ENCODE data around the gene SENP7.
"Not testable (repeated sequence)": the region's sequence is repeated elsewhere in the genome, so short reads cannot be mapped to it uniquely, and the experiment has no call there.

SENP7 gene, protein sequence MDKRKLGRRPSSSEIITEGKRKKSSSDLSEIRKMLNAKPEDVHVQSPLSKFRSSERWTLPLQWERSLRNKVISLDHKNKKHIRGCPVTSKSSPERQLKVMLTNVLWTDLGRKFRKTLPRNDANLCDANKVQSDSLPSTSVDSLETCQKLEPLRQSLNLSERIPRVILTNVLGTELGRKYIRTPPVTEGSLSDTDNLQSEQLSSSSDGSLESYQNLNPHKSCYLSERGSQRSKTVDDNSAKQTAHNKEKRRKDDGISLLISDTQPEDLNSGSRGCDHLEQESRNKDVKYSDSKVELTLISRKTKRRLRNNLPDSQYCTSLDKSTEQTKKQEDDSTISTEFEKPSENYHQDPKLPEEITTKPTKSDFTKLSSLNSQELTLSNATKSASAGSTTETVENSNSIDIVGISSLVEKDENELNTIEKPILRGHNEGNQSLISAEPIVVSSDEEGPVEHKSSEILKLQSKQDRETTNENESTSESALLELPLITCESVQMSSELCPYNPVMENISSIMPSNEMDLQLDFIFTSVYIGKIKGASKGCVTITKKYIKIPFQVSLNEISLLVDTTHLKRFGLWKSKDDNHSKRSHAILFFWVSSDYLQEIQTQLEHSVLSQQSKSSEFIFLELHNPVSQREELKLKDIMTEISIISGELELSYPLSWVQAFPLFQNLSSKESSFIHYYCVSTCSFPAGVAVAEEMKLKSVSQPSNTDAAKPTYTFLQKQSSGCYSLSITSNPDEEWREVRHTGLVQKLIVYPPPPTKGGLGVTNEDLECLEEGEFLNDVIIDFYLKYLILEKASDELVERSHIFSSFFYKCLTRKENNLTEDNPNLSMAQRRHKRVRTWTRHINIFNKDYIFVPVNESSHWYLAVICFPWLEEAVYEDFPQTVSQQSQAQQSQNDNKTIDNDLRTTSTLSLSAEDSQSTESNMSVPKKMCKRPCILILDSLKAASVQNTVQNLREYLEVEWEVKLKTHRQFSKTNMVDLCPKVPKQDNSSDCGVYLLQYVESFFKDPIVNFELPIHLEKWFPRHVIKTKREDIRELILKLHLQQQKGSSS

DNA sequence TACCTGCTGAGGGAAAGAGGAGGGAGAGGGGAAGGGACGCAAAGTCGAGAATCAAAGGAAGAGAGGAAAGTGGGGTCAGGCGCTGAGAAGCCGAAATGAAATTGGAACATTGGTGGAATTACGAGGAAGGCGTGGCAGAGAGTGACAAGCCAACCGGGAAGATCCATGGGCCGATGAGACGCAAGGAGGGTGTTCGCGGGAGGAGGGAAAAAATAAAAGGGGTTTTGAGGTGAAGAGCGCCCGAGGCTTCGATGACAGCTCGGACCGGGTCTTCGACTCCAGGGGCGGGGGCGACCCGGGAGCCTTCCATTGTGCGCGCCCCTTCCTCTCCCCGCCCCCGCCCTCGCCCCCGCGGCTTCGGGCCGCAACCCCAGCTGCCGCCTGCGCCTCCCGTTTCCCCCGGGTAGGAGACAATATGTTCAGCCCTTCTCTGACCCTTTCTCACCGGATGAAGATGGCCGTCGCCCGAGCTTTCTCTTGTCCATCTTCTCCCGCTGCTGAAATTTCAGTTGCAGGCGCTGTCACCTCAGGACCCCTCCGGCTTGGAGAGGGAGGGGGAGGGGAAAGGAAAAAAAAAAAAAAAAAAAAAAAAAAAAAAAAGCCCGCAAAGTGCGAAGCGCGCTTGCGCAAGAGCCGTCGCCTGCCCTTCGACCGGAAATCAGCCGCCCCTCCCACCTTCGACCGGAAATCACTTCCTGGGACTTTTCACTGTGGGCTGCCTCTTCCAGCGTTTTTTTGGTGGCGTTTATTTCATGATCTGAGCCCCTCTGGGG lies at the start of gene SENP7:
Gene SENP7 (minus strand): TSS at position 567 of the 773 bp plus-strand sequence. CDS start 82 bp downstream, at position 485.
- Histone ChIP-seq H3K27me3 (ENCODE audit: insufficient read depth, low read depth) (no peaks in the 10 kb centered on the region), H3K4me1 (ENCODE audit: low read depth, poor library complexity, severe bottlenecking) (peaks cover 6% of the 10 kb centered on the region), H3K9ac (peak within 1 kb of the TSS; percentile 64), H3K27ac (peak within 1 kb of the TSS; percentile 39), H3K36me3 (ENCODE audit: insufficient read depth) (no peaks in the 10 kb centered on the region), H3K4me3 (IDR thresholded peaks at IDR 0.05; ENCODE audit: insufficient read depth, low read depth, low read length) (peak within 1 kb of the TSS; percentile 55), H3K4me2 (peak within 1 kb of the TSS; percentile 95), H4K20me1 (ENCODE audit: insufficient read depth) (no peaks in the 10 kb centered on the region), H2AFZ (ENCODE audit: low read depth) (peak within 1 kb of the TSS; percentile 91), H3K79me2 (ENCODE audit: insufficient read depth, low read depth) (no peaks in the 10 kb centered on the region)
- TF ChIP-seq, protein P1, sequence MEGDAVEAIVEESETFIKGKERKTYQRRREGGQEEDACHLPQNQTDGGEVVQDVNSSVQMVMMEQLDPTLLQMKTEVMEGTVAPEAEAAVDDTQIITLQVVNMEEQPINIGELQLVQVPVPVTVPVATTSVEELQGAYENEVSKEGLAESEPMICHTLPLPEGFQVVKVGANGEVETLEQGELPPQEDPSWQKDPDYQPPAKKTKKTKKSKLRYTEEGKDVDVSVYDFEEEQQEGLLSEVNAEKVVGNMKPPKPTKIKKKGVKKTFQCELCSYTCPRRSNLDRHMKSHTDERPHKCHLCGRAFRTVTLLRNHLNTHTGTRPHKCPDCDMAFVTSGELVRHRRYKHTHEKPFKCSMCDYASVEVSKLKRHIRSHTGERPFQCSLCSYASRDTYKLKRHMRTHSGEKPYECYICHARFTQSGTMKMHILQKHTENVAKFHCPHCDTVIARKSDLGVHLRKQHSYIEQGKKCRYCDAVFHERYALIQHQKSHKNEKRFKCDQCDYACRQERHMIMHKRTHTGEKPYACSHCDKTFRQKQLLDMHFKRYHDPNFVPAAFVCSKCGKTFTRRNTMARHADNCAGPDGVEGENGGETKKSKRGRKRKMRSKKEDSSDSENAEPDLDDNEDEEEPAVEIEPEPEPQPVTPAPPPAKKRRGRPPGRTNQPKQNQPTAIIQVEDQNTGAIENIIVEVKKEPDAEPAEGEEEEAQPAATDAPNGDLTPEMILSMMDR (conservative IDR thresholded peaks at IDR 0.05; ENCODE audit: low read depth, low read length), result no peak

DNA sequence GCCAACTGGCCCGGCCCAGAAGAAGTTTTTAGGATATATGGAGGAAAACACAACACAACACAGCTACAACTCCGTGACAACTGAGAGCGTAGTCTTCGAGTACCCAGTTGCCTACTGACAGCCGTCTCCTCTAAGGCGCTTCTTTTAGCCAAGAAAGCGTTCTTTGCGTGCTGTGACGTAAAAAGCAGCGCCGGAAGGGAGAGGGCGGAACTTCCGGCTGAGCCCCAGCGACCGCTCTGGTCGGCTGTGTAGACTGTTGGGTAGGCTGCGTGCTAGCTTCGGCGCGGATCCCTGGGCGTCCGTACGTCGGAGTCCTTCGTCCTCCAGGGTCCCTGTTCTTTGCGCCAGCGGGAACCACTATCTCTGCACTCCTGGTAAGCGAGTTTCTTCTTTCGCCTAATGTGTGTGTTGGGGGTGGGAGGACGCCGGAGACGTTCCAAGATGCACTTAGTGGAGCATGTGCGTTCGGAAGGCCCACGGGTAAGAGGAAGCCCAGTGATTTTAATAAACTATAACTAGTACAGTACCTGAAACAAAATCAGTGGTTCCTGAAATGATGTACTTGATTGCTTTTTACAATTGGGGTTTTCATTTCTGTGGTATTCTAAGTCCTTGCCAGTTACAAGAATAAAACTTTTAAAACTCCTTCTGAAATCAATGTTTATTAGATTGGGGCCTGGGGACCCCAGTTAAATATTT lies 48.8 kb upstream of the SENP7 start, which contains the start of gene TRMT10C:
Gene TRMT10C (plus strand): TSS at position 239 of the 699 bp plus-strand sequence. CDS start 2,914 bp downstream, outside the sequence.
- Histone ChIP-seq H2AFZ (ENCODE audit: low read depth) (peak within 1 kb of the TSS; percentile 97), H3K79me2 (ENCODE audit: insufficient read depth, low read depth) (peaks cover 32% of the 10 kb centered on the region), H3K9ac (peak within 1 kb of the TSS; percentile 80), H3K4me1 (ENCODE audit: low read depth, poor library complexity, severe bottlenecking) (peaks cover 8% of the 10 kb centered on the region), H3K36me3 (ENCODE audit: insufficient read depth) (no peaks in the 10 kb centered on the region; the same call in 1 of the 2 replicates), H3K27ac (peak within 1 kb of the TSS; percentile 66), H3K27me3 (ENCODE audit: insufficient read depth, low read depth) (no peaks in the 10 kb centered on the region), H4K20me1 (ENCODE audit: insufficient read depth) (no peaks in the 10 kb centered on the region), H3K4me3 (IDR thresholded peaks at IDR 0.05; ENCODE audit: insufficient read depth, low read depth, low read length) (peak within 1 kb of the TSS; percentile 59), H3K4me2 (peak within 1 kb of the TSS; percentile 90)
- TF ChIP-seq, protein P1 (conservative IDR thresholded peaks at IDR 0.05; ENCODE audit: low read depth, low read length), result no peak

DNA sequence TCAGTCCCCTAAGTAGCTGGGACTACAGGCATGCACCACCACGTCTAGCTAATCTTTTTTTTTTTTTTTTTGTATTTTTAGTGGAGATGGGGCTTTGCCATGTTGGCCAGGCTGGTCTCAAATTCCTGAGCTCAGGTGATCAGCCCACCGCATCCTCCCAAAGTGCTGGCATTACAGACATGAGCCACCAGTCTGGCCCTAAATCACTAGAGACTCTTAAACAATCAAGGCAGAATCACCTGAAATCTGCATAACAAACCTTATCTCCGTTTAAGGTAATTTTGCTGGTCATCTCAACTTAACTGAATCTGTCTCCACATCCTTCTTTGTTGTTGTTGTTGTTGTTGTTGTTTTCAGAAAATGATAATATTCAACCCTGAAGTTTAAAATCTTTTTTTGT lies 43.1 kb upstream of the SENP7 start:
- no peaks in the 10 kb centered on the region for H3K36me3 ChIP-seq (ENCODE audit: insufficient read depth)
- H3K4me3 ChIP-seq (IDR thresholded peaks at IDR 0.05; ENCODE audit: insufficient read depth, low read depth, low read length), result no peak overlapping the region
- H2AFZ ChIP-seq (ENCODE audit: low read depth), result no peak overlapping the region
- no peak overlapping the region for H3K9ac ChIP-seq
- no peaks in the 10 kb centered on the region for H4K20me1 ChIP-seq (ENCODE audit: insufficient read depth)
- H3K4me1 ChIP-seq (ENCODE audit: low read depth, poor library complexity, severe bottlenecking), result no peaks in the 10 kb centered on the region
- H3K27me3 ChIP-seq (ENCODE audit: insufficient read depth, low read depth), result no peaks in the 10 kb centered on the region
- no peak overlapping the region for H3K4me2 ChIP-seq
- TF ChIP-seq, protein P1 (conservative IDR thresholded peaks at IDR 0.05; ENCODE audit: low read depth, low read length), result no peak
- H3K79me2 ChIP-seq (ENCODE audit: insufficient read depth, low read depth), result no peaks in the 10 kb centered on the region
- no peak overlapping the region for H3K27ac ChIP-seq

DNA sequence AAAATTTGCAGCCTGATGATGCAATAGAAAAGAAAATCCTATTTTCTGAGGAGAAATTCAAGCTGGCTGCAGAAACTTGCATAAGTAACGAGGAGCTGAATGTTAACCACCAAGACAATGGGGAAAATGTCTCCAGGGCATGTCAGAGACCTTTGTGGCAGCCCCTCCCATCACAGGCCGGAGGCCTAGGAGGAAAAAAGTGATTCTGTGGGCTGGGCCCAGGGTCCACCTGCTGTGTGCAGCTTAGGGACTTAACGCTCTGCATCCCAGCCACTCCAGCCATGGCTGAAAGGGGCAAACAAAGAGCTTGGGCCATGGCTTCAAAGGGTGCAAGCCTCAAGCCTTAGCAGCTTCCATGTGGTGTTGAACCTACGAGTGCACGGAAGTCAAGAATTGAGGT lies 40.4 kb upstream of the SENP7 start:
- H4K20me1 ChIP-seq (ENCODE audit: insufficient read depth); H3K27ac ChIP-seq; H3K79me2 ChIP-seq (ENCODE audit: insufficient read depth, low read depth); H3K4me3 ChIP-seq (IDR thresholded peaks at IDR 0.05; ENCODE audit: insufficient read depth, low read depth, low read length); H3K4me1 ChIP-seq (ENCODE audit: low read depth, poor library complexity, severe bottlenecking); H3K4me2 ChIP-seq; H2AFZ ChIP-seq (ENCODE audit: low read depth); H3K9ac ChIP-seq; H3K27me3 ChIP-seq (ENCODE audit: insufficient read depth, low read depth); H3K36me3 ChIP-seq (ENCODE audit: insufficient read depth): not testable (repeated sequence)

DNA sequence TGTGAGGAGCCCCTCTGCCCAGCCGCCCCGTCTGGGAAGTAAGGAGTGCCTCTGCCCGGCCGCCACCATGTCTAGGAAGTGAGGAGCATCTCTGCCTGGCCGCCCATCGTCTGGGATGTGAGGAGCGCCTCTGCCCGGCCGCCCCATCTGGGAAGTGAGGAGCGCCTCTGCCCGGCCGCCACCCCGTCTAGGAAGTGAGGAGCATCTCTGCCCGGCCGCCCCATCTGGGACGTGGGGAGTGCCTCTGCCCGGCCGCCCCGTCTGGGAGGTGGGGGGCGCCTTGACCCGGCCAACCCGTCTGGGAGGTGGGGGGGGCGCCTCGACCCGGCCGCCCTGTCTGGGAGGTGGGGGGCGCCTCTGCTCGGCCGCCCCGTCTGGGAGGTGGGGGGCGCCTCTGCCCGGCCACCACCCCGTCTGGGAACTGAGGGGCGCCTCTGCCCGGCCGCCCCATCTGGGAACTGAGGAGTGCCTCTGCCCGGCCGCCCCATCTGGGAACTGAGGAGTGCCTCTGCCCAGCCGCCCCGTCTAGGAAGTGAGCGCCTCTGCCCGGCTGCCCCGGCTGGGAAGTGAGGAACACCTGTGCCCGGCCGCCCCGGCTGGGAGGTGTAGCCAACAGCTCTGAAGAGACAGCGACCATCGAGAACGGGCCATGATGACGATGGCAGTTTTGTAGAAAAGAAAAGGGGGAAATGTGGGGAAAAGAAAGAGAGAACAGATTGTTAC lies 38.5 kb upstream of the SENP7 start:
- not testable (repeated sequence) for H3K79me2 ChIP-seq (ENCODE audit: insufficient read depth, low read depth); H3K36me3 ChIP-seq (ENCODE audit: insufficient read depth); H4K20me1 ChIP-seq (ENCODE audit: insufficient read depth); H3K4me1 ChIP-seq (ENCODE audit: low read depth, poor library complexity, severe bottlenecking); H2AFZ ChIP-seq (ENCODE audit: low read depth); H3K4me3 ChIP-seq (IDR thresholded peaks at IDR 0.05; ENCODE audit: insufficient read depth, low read depth, low read length); H3K4me2 ChIP-seq; H3K27me3 ChIP-seq (ENCODE audit: insufficient read depth, low read depth); H3K27ac ChIP-seq; H3K9ac ChIP-seq

Measured in KMS-11 (cell line).